Measurements from ENCODE around the gene CYP4F22.

- no peak for TF ChIP-seq POLR2A (IDR thresholded peaks at IDR 0.05)
- no peak for TF ChIP-seq CTCF (IDR thresholded peaks at IDR 0.05)
Observed at GRCh38 chr19:15595069-15595468, 86.7 kb downstream of the CYP4F22 start.
